Psoas muscle (tissue), 8 donors: Measurements from ENCODE around the gene NLGN1. TPM values are rescaled to one million over a fixed set of nuclear protein-coding genes. Genes with fewer than 3 reads are reported as not detected.

Experiments
- ATAC-seq, 4 donors: fragments of 200-7000 bp; cut with Tn5 transposase; one replicate each; pipeline ENCODE4 v1.9.1; 2020; ENCODE audit warnings: moderate library complexity in 3 of 4, mild to moderate bottlenecking in 2 of 4
- DNase-seq, 2 donors: peaks; one replicate each; pipeline ENCODE4 v3.0.0-alpha.2; 2020
- H3K27ac ChIP-seq: fragments of 200-600 bp; one replicate; pipeline ENCODE4 v1.8.0; 2022
- H3K27me3 ChIP-seq, 3 donors: fragments of 200-600 bp in 1 of 3; one replicate each; pipeline versions ENCODE4 v1.6.1 to v1.8.0; 2013 to 2022; ENCODE audit warnings: low read length in 2 of 3, mild to moderate bottlenecking in 2 of 3, moderate library complexity in 1 of 3; ENCODE audit not compliant: insufficient read depth in 3 of 3
- H3K36me3 ChIP-seq, 2 donors: fragments of 200-600 bp in 1 of 2; one replicate each; pipeline versions ENCODE4 v1.6.1 to v1.8.0; 2013 to 2022; ENCODE audit warnings: low read depth in 1 of 2, mild to moderate bottlenecking in 1 of 2, moderate library complexity in 1 of 2; ENCODE audit not compliant: insufficient read depth in 1 of 2
- H3K4me1 ChIP-seq: fragments of 200-600 bp; one replicate; pipeline ENCODE4 v1.8.0; 2022
- H3K4me3 ChIP-seq: fragments of 200-600 bp; one replicate; pipeline ENCODE4 v1.8.0; 2022; ENCODE audit warnings: mild to moderate bottlenecking
- H3K9me3 ChIP-seq: fragments of 200-600 bp; one replicate; pipeline ENCODE4 v1.8.0; 2022
- WGBS, 3 donors: extraction: QIAGEN DNeasy Blood & Tissue Kit; methylation state at CpG; one replicate each; pipeline versions ENCODE4 v1.1.6 to v1.1.7; 2013; 5-methylcytosine and 5-hydroxymethylcytosine counted together
- intact Hi-C, 2 donors: fragments of 100-400 bp; cut with DNase I; formaldehyde crosslinking; loops; one replicate each; pipeline versions ENCODE4 v1.11.0 to v1.14.2; 2022
- polyA plus RNA-seq, 3 donors: library from polyadenylated mRNA; stranded (reverse); fragments of 200-250 nt; gene quantifications; one replicate each; pipeline ENCODE4 v1.2.3, GENCODE V29; 2013
- total RNA-seq, 4 donors: library from RNA; stranded (reverse); fragmentation: NEBNext Ultra II Directional in 2 of 4; extraction: Animal tissue kit (Norgen Biotek cat#: 25700) in 2 of 4; gene quantifications; one replicate each; pipeline versions ENCODE4 v1.2.1 to v1.2.4, GENCODE V29; 2021 to 2023
- TF ChIP-seq, protein P1 (sequence below): fragments of 200-600 bp; IDR thresholded peaks from one replicate; pipeline ENCODE4 v1.8.0; 2022; ENCODE audit warnings: antibody characterized with exemption
- donor health status: healthy with polysubstance abuse.
- donor health status: DM: no; HTN: no; CAD: no; lungs with moderate emphysema.
- donor health status: Bipolar disorder and iron deficiency.
- donor health status: healthy.
- donor health status: DM: yes; HTN: yes; CAD: no.
- donor health status: DM: no; HTN: no; CAD: no.
- donor health status: DM: no; HTN: no; CAD: no.
- donor health status: DM: yes; HTN: yes; CAD: no.

NLGN1 gene
- total and polyA plus RNA-seq, 7 donors: 0.04 to 1.0 (median 0.54) TPM

DNA sequence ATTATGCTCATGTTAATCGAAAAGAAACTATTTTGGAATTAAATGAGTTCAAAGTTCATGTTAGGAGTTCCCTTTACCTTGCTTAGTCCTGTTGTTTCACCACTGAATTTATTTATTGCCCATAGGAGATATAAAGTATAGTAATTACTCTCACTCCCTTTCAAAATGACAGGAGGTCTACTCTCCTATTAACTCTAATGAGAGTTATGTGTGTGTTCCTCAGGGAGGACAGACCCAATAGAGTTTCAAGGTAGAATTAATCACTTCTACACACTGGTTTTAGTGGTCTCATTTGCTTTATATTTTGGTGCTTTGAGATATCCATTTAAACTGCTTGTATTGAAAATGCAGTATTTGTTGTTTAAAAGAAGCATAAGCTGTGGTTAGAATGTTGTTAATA lies 398.9 kb downstream of the NLGN1 start:
- no peak overlapping the region for H3K27ac ChIP-seq
- no peaks in the 10 kb centered on the region for H3K36me3 ChIP-seq
- no peaks in the 10 kb centered on the region for H3K9me3 ChIP-seq
- ATAC-seq (no peak), DNase-seq (no peak)
- TF ChIP-seq, protein P1, sequence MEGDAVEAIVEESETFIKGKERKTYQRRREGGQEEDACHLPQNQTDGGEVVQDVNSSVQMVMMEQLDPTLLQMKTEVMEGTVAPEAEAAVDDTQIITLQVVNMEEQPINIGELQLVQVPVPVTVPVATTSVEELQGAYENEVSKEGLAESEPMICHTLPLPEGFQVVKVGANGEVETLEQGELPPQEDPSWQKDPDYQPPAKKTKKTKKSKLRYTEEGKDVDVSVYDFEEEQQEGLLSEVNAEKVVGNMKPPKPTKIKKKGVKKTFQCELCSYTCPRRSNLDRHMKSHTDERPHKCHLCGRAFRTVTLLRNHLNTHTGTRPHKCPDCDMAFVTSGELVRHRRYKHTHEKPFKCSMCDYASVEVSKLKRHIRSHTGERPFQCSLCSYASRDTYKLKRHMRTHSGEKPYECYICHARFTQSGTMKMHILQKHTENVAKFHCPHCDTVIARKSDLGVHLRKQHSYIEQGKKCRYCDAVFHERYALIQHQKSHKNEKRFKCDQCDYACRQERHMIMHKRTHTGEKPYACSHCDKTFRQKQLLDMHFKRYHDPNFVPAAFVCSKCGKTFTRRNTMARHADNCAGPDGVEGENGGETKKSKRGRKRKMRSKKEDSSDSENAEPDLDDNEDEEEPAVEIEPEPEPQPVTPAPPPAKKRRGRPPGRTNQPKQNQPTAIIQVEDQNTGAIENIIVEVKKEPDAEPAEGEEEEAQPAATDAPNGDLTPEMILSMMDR: no peak
- H3K4me1 ChIP-seq: no peaks in the 10 kb centered on the region
- WGBS, 3 donors: 60 to 71% (median 67%) methylated on average over 1 of the region's 1 CpG
- H3K4me3 ChIP-seq: no peak overlapping the region
- no peaks in the 10 kb centered on the region for H3K27me3 ChIP-seq
- intact Hi-C loops: no loop called here

DNA sequence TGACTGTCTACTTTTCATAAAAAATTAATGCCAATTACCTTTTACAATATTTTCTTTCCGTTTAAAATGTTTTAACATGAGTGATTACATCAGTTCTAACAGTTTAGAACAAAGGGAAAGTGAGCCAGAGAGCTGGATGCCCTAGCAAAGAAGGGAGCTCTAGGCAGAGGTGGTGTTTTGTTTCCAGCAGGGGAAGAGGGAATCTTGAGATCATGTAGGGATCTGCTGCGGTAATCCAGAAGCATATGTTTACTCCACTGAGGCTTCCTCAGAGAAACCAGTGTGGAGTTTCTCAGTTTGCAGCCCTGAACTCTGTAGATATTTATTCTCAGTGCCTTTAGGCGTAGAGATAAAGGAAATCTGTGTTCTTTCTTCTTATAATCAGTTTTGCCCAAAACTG lies 399.3 kb downstream of the NLGN1 start:
- 51 to 64% (median 60%) methylated on average over 3 of the region's 3 CpGs for WGBS, 3 donors
- TF ChIP-seq, protein P1: no peak
- Histone ChIP-seq H3K27ac (no peak overlapping the region), H3K4me3 (no peak overlapping the region), H3K27me3 (no peaks in the 10 kb centered on the region), H3K36me3 (no peaks in the 10 kb centered on the region), H3K9me3 (no peaks in the 10 kb centered on the region), H3K4me1 (no peaks in the 10 kb centered on the region)
- DNase-seq (no peak), ATAC-seq (no peak)
- intact Hi-C loops: no loop called here

DNA sequence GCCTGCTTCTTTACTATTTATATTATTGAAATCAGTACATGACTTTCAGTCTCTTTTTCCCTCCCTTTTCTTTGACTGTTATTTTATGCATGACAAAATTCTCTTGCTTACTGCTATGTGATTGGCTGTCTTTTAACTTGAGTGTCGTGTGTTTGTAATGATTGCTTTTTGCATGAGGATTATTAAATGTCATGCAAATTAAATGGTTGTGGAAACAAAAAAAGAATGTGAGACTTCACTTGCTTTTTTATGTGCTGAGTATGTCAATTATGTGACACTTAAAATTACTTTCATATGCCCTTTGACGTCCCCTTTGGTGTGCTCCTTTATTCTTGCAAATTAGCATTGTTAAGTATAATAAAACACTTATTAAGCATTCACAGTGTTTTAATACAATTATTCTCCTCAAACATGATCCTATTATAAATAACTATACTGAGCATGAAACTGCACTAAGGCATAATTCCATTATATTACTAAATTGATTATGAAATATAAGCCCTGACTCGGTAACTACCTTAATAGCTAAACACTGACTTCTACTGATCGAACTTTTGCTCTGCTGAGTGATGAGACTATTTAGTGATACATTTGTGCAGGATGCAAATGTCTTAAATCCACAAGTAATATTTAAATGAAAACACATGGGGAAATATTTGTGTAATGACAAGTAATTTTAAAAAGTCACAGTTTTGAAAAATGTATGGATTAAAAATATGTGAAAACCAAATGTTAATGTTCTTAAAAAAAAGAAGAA lies 401.7 kb downstream of the NLGN1 start:
- Histone ChIP-seq H3K27me3 (no peaks in the 10 kb centered on the region), H3K36me3 (no peaks in the 10 kb centered on the region), H3K9me3 (no peaks in the 10 kb centered on the region), H3K27ac (no peak overlapping the region), H3K4me3 (no peak overlapping the region), H3K4me1 (no peaks in the 10 kb centered on the region)
- 40 to 48% (median 40%) methylated on average over 4 of the region's 4 CpGs for WGBS, 3 donors
- no peak for ATAC-seq
- intact Hi-C loops: no loop called here
- DNase-seq: no peak
- TF ChIP-seq, protein P1: no peak

DNA sequence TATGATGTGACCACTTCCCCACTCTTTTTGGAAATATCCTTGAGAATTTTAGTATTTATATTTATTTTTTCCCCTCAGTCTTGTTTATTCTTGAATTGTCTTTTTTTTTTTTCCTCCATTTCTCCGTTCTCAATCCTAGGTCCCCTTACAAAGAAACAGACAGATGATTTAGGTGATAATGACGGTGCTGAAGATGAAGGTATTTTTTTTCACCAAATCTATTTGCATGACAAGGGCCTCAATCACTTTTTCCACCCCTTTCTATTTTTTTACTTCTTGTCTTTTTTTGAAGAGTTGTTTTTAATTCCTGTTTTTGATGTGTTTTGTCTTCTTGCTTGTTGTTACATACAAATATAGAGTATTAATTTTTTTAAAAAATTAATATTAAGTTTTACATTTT lies 402.6 kb downstream of the NLGN1 start:
- H3K36me3 ChIP-seq: no peaks in the 10 kb centered on the region
- intact Hi-C loops: no loop called here
- WGBS, 3 donors: 55 to 64% (median 59%) methylated on average over 2 of the region's 2 CpGs

More for the DNA sequence above, 402.6 kb downstream of the NLGN1 start:
- Histone ChIP-seq H3K4me1 (no peaks in the 10 kb centered on the region), H3K4me3 (no peak overlapping the region), H3K9me3 (no peaks in the 10 kb centered on the region), H3K27ac (no peak overlapping the region), H3K27me3 (no peaks in the 10 kb centered on the region)
- ATAC-seq: no peak
- no peak for DNase-seq
- TF ChIP-seq, protein P1: no peak
